RWPE2 (cell line): Measurements from ENCODE around the gene FASTK.

Experiments used
- ATAC-seq: fragments of 200-7000 bp; cut with Tn5 transposase; 3 replicates; pipeline ENCODE4 v1.9.1; 2021; ENCODE audit warnings: low read depth
- DNase-seq: peaks from one replicate; pipeline ENCODE4 v3.0.0-alpha.2; 2020; ENCODE audit warnings: low spot score
- H3K27ac ChIP-seq: fragments of 450-650 bp; 2 replicates; pipeline ENCODE4 v1.5.1; 2017; ENCODE audit warnings: mild to moderate bottlenecking; ENCODE audit not compliant: poor library complexity, severe bottlenecking
- H3K27me3 ChIP-seq: fragments of 250-450 bp; sonication (Bioruptor Pico); 2 replicates; pipeline ENCODE4 v1.5.1; 2021; ENCODE audit warnings: mild to moderate bottlenecking, moderate library complexity; ENCODE audit not compliant: insufficient read depth, poor library complexity, severe bottlenecking
- H3K36me3 ChIP-seq: fragments of 250-450 bp; sonication (Bioruptor Pico); 2 replicates; pipeline ENCODE4 v1.5.1; 2020; ENCODE audit warnings: low read depth, mild to moderate bottlenecking, moderate library complexity
- H3K4me1 ChIP-seq: fragments of 250-450 bp; sonication (Bioruptor Pico); 2 replicates; pipeline ENCODE4 v1.5.1; 2021; ENCODE audit warnings: mild to moderate bottlenecking, moderate library complexity; ENCODE audit not compliant: insufficient read depth, poor library complexity, severe bottlenecking
- H3K4me3 ChIP-seq: fragments of 250-450 bp; sonication (Bioruptor Pico); 2 replicates; pipeline ENCODE4 v1.5.1; 2021; ENCODE audit warnings: mild to moderate bottlenecking, moderate library complexity; ENCODE audit not compliant: severe bottlenecking
- H3K9me3 ChIP-seq: fragments of 250-450 bp; sonication (Bioruptor Pico); 2 replicates; pipeline ENCODE4 v1.5.1; 2021; ENCODE audit warnings: mild to moderate bottlenecking, moderate library complexity; ENCODE audit not compliant: severe bottlenecking
- TF ChIP-seq, protein P1 (sequence below): fragments of 450-650 bp; IDR thresholded peaks from one replicate; pipeline ENCODE4 v1.5.1; 2017; ENCODE audit warnings: mild to moderate bottlenecking, moderate library complexity; ENCODE audit not compliant: poor library complexity, severe bottlenecking

FASTK gene

DNA sequence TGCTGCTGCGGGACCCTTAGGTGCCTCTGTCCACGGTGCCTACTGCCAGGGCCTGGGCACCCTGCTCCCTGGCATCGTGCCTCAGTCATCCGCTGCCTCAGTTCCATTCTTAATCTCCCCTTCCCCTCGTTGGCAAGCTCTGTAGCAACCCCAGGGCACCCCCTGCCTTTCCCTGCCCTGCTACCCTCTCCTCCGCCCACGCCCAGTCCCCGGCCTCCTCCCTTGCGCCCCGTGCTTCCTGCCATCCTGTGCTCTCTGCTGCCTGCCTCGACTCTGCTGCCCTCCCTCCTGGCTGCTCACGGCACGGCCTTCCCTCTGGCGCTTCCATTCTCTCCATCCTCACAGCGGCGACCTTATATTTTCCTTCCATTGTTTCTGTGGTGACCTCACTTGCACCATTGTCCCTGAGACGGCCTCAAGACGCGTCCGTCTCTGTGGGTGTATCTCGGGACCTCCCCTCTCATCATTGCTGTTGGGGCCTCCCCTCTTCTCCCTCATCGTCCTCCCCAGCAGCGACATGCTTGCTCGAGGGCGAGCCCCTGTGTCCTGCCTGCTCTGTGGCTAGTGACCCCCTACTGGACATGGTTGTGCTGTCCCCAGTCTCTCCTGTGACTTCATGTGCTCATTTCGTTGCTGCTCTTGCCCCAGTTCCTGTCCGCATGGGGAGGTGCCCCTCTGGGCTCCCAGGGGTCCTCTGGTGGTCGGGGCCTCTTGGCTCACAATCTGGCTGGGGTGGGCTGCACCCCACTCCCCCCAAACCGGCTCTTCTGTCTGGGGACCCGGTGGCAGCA is 41.0 kb upstream of the FASTK start:
- H3K36me3 ChIP-seq, result peaks cover 60% of the 10 kb centered on the region
- TF ChIP-seq, protein P1, sequence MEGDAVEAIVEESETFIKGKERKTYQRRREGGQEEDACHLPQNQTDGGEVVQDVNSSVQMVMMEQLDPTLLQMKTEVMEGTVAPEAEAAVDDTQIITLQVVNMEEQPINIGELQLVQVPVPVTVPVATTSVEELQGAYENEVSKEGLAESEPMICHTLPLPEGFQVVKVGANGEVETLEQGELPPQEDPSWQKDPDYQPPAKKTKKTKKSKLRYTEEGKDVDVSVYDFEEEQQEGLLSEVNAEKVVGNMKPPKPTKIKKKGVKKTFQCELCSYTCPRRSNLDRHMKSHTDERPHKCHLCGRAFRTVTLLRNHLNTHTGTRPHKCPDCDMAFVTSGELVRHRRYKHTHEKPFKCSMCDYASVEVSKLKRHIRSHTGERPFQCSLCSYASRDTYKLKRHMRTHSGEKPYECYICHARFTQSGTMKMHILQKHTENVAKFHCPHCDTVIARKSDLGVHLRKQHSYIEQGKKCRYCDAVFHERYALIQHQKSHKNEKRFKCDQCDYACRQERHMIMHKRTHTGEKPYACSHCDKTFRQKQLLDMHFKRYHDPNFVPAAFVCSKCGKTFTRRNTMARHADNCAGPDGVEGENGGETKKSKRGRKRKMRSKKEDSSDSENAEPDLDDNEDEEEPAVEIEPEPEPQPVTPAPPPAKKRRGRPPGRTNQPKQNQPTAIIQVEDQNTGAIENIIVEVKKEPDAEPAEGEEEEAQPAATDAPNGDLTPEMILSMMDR, result no peak
- H3K27ac ChIP-seq, result no peak overlapping the region
- no peak overlapping the region for H3K4me3 ChIP-seq
- ATAC-seq (no peak), DNase-seq (no peak)
- no peaks in the 10 kb centered on the region for H3K9me3 ChIP-seq
- H3K27me3 ChIP-seq, result no peaks in the 10 kb centered on the region
- H3K4me1 ChIP-seq, result peaks cover under 1% of the 10 kb centered on the region

DNA sequence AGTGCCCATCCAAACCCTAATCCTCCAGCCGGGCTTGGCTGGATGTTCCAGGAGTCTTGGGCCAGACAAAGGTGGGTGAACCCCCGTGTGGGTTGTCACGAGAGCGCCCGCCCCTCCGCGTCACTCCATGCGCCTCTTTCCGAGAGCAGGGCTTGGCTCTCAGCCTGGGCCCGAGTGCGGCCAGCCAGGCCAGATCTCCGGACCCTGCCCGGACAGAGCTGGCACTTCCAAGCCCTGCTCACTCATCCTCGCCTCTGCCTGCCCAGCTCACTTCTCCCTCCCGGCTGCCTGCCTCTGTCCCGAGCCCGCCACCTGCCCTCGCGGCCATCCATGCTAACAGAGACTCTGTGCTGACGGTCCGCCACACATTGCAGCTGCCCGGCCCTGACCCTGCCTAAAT is 40.3 kb upstream of the FASTK start:
- no peak for ATAC-seq
- Histone ChIP-seq H3K36me3 (peaks cover 59% of the 10 kb centered on the region), H3K4me1 (peaks cover 5% of the 10 kb centered on the region)

DNA sequence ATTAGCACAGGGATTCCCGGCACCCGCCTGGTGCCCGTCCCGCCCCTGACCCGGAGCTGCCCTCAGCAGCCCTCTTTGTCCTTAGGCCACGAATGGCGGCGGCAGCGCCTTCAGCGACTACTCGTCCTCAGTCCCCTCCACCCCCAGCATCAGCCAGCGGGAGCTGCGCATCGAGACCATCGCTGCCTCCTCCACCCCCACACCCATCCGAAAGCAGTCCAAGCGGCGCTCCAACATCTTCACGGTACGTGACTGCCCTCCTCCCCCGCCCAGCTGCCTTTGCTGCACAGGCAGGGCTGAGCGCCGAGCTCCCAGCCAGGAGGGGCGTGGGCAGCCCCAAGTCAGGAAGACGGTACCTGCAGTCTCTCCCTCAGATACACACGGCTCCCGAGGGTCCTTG is 39.3 kb upstream of the FASTK start:
- Histone ChIP-seq H3K9me3 (no peaks in the 10 kb centered on the region), H3K4me1 (peaks cover 5% of the 10 kb centered on the region), H3K27ac (no peak overlapping the region), H3K36me3 (peaks cover 50% of the 10 kb centered on the region), H3K27me3 (no peaks in the 10 kb centered on the region), H3K4me3 (no peak overlapping the region)
- DNase-seq (no peak), ATAC-seq (no peak)
- TF ChIP-seq, protein P1, result no peak

More for the DNA sequence above, 40.3 kb upstream of the FASTK start:
- TF ChIP-seq, protein P1, result no peak
- no peaks in the 10 kb centered on the region for H3K27me3 ChIP-seq
- no peaks in the 10 kb centered on the region for H3K9me3 ChIP-seq
- H3K4me3 ChIP-seq, result no peak overlapping the region
- no peak overlapping the region for H3K27ac ChIP-seq
- DNase-seq, result no peak

DNA sequence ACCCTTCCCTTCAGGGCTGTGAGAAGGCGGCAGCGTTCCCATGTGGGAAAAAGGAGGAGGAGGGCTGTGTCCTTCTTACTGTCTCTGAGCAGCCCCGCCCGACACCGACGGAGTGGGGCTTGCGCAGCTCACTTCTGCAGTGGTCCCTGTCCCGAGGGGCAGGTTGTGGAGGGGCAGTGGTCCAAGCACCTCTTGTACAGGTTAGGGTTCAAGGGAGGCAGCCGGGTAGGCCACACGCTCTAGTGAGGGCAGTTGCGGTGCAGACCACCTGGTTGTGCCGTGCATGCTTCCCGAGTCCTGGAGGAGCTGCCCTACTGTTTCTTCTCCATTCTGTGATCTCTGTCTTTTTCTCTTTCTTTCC is 38.4 kb upstream of the FASTK start:
- Histone ChIP-seq H3K4me3 (no peak overlapping the region), H3K27me3 (no peaks in the 10 kb centered on the region), H3K4me1 (peaks cover 7% of the 10 kb centered on the region), H3K9me3 (no peaks in the 10 kb centered on the region), H3K27ac (no peak overlapping the region), H3K36me3 (peaks cover 41% of the 10 kb centered on the region)
- TF ChIP-seq, protein P1, result no peak
- no peak for ATAC-seq
- no peak for DNase-seq
